ENCODE data around the gene CSTF1.

Gene CSTF1

DNA sequence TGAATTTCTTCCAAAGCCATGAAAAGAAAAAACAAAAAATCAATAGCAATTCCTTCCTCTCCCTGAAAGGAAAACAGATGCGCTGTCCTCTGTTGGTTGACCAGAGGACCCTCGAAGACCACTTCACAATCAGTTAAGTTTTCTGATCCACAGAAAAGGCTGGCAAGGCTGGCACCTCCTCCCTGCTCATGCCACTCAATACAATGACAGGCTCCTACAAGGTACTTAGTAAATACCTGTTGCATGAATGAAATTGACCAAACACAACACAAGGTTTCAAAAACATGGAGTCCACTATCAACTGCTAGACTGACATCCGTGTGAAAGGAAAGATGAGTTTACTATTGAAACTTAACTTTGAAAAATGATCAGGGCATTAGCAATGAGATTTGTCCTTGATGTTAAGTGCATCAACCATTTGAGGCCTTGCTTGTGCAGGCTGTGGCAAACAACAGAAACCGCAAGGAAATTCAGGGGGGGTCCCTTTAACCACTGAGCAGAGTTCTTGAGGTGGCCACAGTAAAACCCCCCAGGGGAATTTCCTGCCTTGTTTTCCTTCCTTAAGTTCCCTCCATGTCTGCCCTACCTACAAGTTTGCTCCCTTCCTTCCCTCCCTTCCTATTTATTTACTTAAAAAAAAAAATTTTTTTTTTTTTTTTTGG lies 48.0 kb downstream of the CSTF1 start:
- Histone ChIP-seq H4K20me1 (ENCODE audit: insufficient read depth, low read length) (no peaks in the 10 kb centered on the region), H3K4me2 (ENCODE audit: low read length) (peak overlapping the region; percentile 41), H3K27me3 (ENCODE audit: low read depth, low read length) (no peaks in the 10 kb centered on the region), H2AFZ (ENCODE audit: low read depth, low read length) (no peak overlapping the region), H3K9me3 (ENCODE audit: insufficient read depth, low read length) (no peaks in the 10 kb centered on the region), H3K4me3 (ENCODE audit: low read length) (no peak overlapping the region), H3K27ac (ENCODE audit: low read length) (0 out of 2 replicates have a peak overlapping the region, but pooled peaks have one; percentile 2), H3K36me3 (replicated peaks; ENCODE audit: low read depth, low read length) (no peaks in the 10 kb centered on the region), H3K79me2 (ENCODE audit: low read length) (no peaks in the 10 kb centered on the region), H3K4me1 (ENCODE audit: low read length) (peaks cover 30% of the 10 kb centered on the region), H3K9ac (ENCODE audit: low read length) (no peak overlapping the region)
- TF ChIP-seq, protein P1, sequence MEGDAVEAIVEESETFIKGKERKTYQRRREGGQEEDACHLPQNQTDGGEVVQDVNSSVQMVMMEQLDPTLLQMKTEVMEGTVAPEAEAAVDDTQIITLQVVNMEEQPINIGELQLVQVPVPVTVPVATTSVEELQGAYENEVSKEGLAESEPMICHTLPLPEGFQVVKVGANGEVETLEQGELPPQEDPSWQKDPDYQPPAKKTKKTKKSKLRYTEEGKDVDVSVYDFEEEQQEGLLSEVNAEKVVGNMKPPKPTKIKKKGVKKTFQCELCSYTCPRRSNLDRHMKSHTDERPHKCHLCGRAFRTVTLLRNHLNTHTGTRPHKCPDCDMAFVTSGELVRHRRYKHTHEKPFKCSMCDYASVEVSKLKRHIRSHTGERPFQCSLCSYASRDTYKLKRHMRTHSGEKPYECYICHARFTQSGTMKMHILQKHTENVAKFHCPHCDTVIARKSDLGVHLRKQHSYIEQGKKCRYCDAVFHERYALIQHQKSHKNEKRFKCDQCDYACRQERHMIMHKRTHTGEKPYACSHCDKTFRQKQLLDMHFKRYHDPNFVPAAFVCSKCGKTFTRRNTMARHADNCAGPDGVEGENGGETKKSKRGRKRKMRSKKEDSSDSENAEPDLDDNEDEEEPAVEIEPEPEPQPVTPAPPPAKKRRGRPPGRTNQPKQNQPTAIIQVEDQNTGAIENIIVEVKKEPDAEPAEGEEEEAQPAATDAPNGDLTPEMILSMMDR (IDR thresholded peaks at IDR 0.05; ENCODE audit: low read depth, low read length): no peak
- TF ChIP-seq EZH2phosphoT487 (IDR thresholded peaks at IDR 0.05; ENCODE audit: low read depth): no peak

DNA sequence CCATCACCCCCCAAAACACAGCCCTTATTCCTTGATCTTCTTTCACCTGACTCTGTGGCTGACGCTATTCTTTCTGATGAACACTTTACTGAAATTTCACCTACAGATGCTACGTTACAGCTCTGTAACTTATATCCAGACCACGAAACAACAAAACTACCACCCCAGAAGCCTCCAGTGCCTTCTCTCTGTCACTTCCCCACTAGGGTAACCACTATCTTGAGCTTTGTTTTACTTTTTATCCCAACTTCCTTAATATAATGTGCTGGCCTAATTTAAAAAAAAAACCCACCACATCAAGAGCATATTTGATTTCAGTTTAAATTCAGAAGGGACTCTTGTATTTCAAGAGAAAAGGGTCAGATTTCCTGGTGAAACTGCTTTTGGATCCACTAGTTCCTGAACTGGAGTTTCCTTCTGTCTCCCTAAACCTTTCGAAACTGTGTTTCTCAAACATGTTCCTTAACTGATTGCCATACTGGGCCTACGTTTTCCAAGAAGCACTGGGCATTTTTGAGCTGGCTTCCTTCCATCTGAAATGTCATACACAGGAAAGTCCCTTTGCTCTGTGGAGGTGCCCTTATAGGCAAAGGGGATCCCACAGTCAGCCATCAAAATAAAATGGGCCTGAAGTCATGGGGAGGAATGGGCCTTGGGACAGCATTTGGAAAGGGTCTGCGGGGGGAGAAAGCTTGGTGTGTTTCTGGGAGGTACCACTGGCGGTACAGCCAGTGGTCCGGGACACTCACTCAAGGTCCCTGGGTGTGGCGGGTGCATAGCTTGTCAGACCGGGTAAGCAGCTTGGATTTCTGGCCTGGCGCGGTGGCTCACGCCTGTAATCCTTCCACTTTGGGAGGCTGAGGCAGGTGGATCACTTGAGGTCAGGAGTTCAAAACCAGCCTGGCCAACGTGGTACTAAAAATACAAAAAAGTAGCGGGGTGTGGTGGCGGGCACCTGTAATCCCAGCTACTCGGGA lies 50.2 kb downstream of the CSTF1 start:
- Histone ChIP-seq H3K9me3 (ENCODE audit: insufficient read depth, low read length) (no peaks in the 10 kb centered on the region), H3K36me3 (replicated peaks; ENCODE audit: low read depth, low read length) (no peaks in the 10 kb centered on the region), H3K27ac (ENCODE audit: low read length) (no peak overlapping the region), H4K20me1 (ENCODE audit: insufficient read depth, low read length) (no peaks in the 10 kb centered on the region), H3K4me1 (ENCODE audit: low read length) (peaks cover 35% of the 10 kb centered on the region), H3K79me2 (ENCODE audit: low read length) (no peaks in the 10 kb centered on the region), H2AFZ (ENCODE audit: low read depth, low read length) (no peak overlapping the region), H3K4me3 (ENCODE audit: low read length) (no peak overlapping the region), H3K9ac (ENCODE audit: low read length) (no peak overlapping the region), H3K27me3 (ENCODE audit: low read depth, low read length) (no peaks in the 10 kb centered on the region), H3K4me2 (ENCODE audit: low read length) (no peak overlapping the region)
- TF ChIP-seq, protein P1 (IDR thresholded peaks at IDR 0.05; ENCODE audit: low read depth, low read length): no peak
- no peak for TF ChIP-seq EZH2phosphoT487 (IDR thresholded peaks at IDR 0.05; ENCODE audit: low read depth)

DNA sequence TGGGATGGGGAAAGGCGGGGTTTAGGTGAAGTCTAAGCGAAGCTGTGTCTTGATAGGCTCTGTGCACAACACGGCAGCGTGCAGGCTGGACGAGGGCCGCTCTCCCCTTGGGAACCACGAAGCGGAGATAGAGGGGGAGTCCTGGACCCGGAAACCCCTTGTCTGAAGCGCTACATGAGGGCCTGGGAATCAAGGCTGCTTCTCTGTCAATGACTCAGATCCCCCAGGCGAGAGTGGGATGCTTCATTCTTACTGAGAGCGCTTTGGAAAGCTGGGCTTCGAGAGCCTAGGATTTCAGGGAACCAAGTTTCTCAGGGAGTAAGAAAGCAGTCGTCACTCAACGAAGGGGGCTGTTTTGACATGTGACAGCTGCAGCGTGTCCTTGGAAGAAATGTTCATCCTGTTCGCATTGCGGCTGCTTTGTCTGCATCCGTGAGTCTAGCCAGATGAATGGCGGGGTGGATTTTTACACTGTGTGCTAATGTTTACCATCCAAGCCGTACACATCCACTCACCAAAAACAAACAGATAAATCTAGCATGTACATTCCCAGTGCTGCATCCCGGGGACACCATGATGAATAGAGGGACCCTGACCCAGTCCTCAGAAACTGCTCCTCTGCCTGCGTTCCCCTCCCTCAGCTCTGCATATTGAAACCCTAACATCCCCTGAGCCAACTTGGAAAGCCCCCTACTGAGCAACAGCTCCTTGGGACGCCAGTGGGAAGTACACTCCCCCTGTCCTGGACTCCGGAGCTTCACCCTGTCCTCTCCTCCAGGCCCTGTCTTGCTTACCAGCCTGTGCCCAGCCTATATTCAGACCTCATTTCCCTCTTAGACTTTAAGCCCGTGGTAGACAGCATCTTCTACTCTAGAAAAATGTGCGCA lies 51.5 kb downstream of the CSTF1 start:
- Histone ChIP-seq H3K27ac (ENCODE audit: low read length) (no peak overlapping the region), H3K27me3 (ENCODE audit: low read depth, low read length) (no peaks in the 10 kb centered on the region), H3K79me2 (ENCODE audit: low read length) (no peaks in the 10 kb centered on the region), H4K20me1 (ENCODE audit: insufficient read depth, low read length) (no peaks in the 10 kb centered on the region), H3K9me3 (ENCODE audit: insufficient read depth, low read length) (no peaks in the 10 kb centered on the region), H3K9ac (ENCODE audit: low read length) (no peak overlapping the region), H2AFZ (ENCODE audit: low read depth, low read length) (no peak overlapping the region), H3K36me3 (replicated peaks; ENCODE audit: low read depth, low read length) (no peaks in the 10 kb centered on the region), H3K4me1 (ENCODE audit: low read length) (peaks cover 45% of the 10 kb centered on the region), H3K4me2 (ENCODE audit: low read length) (no peak overlapping the region), H3K4me3 (ENCODE audit: low read length) (no peak overlapping the region)
- TF ChIP-seq, protein P1 (IDR thresholded peaks at IDR 0.05; ENCODE audit: low read depth, low read length): no peak
- TF ChIP-seq EZH2phosphoT487 (IDR thresholded peaks at IDR 0.05; ENCODE audit: low read depth): no peak

Data from OCI-LY3 (cell line).